IMR-90 (cell line): ENCODE results near the gene BRINP3.

Experiments used
- CEBPB ChIP-seq: IDR thresholded peaks from 2 replicates; pipeline ENCODE4 v1.6.1; 2012; ENCODE audit warnings: low read depth, low read length, improper control_type of control experiment
- CTCF ChIP-seq: conservative IDR thresholded peaks from 2 replicates; pipeline ENCODE4 v1.5.1; 2012; ENCODE audit warnings: mild to moderate bottlenecking, low read depth, low read length, improper control_type of control experiment
- MAZ ChIP-seq: IDR thresholded peaks from 2 replicates; pipeline ENCODE4 v1.6.1; 2012; ENCODE audit warnings: low read depth, mild to moderate bottlenecking, low read length, improper control_type of control experiment, moderate library complexity, borderline replicate concordance
- NFE2L2 ChIP-seq: fragments of 150-350 bp; IDR thresholded peaks from 2 replicates; pipeline ENCODE4 v1.6.1; 2016; ENCODE audit warnings: low read depth, mild to moderate bottlenecking, low read length
- POLR2A ChIP-seq: IDR thresholded peaks from 2 replicates; pipeline ENCODE4 v1.6.1; 2012; ENCODE audit warnings: mild to moderate bottlenecking, low read depth, low read length
- RAD21 ChIP-seq: IDR thresholded peaks from 2 replicates; pipeline ENCODE4 v1.6.1; 2012; ENCODE audit warnings: low read length, improper control_type of control experiment
- RFX5 ChIP-seq: IDR thresholded peaks from 2 replicates; pipeline ENCODE4 v1.8.0; 2012; ENCODE audit warnings: low read depth, mild to moderate bottlenecking, low read length, moderate library complexity
- SMC3 ChIP-seq: fragments of 150-350 bp; IDR thresholded peaks from 2 replicates; pipeline ENCODE4 v1.6.1; 2016; ENCODE audit warnings: low read depth, mild to moderate bottlenecking, antibody characterized with exemption, low read length, moderate library complexity
- USF2 ChIP-seq: fragments of 150-350 bp; IDR thresholded peaks from 2 replicates; pipeline ENCODE4 v1.6.1; 2017; ENCODE audit warnings: mild to moderate bottlenecking, antibody characterized with exemption, low read length, low read depth

- TF ChIP-seq SMC3: no peak
- no peak for TF ChIP-seq NFE2L2
- TF ChIP-seq CTCF: no peak
- TF ChIP-seq CEBPB: no peak
- TF ChIP-seq POLR2A: no peak
- TF ChIP-seq RFX5: no peak
- no peak for TF ChIP-seq MAZ
- no peak for TF ChIP-seq RAD21
- no peak for TF ChIP-seq USF2
These were observed 304.8 kb downstream of the BRINP3 start for GRCh38 chr1:190172651-190173430.
